Prostate gland (tissue), 2 donors: ENCODE measurements around the gene GABBR2.

ENCODE experiments used
- CTCF ChIP-seq, 4 experiments: fragments of 200-600 bp in 2 of 4; fragments of 450-650 bp in 2 of 4; sonication (generic) in 2 of 4; IDR thresholded peaks; 1 replicate in 3 of 4; 2 replicates in 1 of 4; pipeline ENCODE4 v1.5.1; 2016 to 2019; ENCODE audit warnings: antibody characterized with exemption in 4 of 4, mild to moderate bottlenecking in 2 of 4, moderate library complexity in 2 of 4
- POLR2A ChIP-seq: fragments of 450-650 bp; IDR thresholded peaks from one replicate; pipeline ENCODE4 v1.6.1; 2016; ENCODE audit warnings: antibody characterized with exemption, mild to moderate bottlenecking

- TF ChIP-seq CTCF (IDR thresholded peaks at IDR 0.05), result no peak
- TF ChIP-seq POLR2A, result no peak
Observed at GRCh38 chr9:98418578-98419259, 290.0 kb downstream of the GABBR2 start.
